ENCODE results near the gene HDGFL1. TPM values are rescaled to one million over a fixed set of nuclear protein-coding genes. Genes with fewer than 3 reads are reported as not detected.

The HDGFL1 gene
- total RNA-seq, 2 donors from 2014 or later: not detected

DNA sequence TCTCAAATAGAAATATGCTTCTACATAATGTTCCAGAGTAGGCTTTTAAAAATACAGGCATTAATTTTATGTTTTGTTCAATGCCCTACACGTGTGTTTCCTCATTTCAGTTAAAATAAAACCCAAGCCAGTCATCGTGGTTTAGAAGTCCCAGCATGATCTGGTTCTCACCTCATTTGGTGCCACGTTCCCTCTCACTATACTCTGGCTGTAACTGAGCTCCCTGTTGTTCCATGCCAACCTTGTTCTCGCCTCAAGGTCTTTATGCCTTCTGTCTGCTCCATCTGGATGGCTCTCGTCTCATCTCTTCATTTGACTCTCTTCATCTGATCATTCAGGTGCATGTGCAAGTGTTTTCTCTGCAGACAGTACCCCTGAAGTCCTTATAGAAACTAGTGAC, 32.6 kb downstream of the HDGFL1 start:
- peaks cover 3 to 5% of the 10 kb centered on the region in 2 donors for H3K9me3 Mint-ChIP-seq
- no peak for ATAC-seq (replicated peaks in 1 of 2)
- H3K4me1 Mint-ChIP-seq (ENCODE audit: low read depth): no peaks in the 10 kb centered on the region
- H3K36me3 Mint-ChIP-seq (ENCODE audit: insufficient read depth in 2 of 2): no peaks in the 10 kb centered on the region
- H3K27ac Mint-ChIP-seq: no peak overlapping the region
- H3K4me3 Mint-ChIP-seq: no peak overlapping the region
- DNase-seq: no peak
- no peaks in the 10 kb centered on the region for H3K27me3 Mint-ChIP-seq (ENCODE audit: low read depth)

DNA sequence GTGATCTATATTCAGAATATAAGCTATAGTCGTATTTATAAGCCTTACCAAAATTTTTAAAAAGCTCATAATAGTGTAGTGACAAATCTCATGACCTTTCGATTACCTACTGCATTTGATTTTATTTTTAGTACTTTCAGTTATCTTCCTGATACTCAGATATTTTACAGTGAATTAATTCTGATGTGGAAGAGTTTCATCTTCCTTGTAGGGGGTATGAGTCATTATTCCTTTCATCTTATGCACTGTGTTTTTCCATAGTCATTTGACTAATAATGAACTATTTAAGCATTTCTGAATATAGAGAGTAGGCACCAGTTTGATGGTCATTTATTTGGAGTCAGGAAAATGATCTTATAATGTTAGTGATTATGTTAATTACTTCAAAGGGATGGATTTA, 36.4 kb downstream of the HDGFL1 start:
- Mint-ChIP-seq H3K4me1 (ENCODE audit: low read depth) (no peaks in the 10 kb centered on the region), H3K4me3 (no peak overlapping the region), H3K9me3 (peaks cover 2 to 3% of the 10 kb centered on the region in 2 donors), H3K36me3 (ENCODE audit: insufficient read depth in 2 of 2) (no peaks in the 10 kb centered on the region), H3K27ac (no peak overlapping the region), H3K27me3 (ENCODE audit: low read depth) (no peaks in the 10 kb centered on the region)
- DNase-seq (no peak), ATAC-seq (replicated peaks in 1 of 2) (no peak)

DNA sequence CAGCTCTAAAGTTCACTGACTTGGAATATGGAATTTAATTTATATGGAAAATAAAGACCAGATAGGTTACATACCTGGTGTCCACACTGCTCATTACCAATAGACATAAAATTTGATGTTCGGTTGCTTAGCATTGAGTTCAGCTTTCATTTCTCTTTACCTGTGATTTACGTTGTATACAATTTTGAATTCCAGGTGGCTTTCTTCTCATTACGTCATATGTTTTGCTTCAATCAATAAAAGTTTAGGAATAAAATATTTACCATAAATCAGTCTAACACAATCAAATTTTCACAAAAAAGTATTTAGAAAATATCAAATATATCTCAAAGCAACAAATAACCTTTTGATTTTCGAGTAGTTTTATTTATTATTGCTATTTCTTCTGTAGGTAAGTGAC, 40.8 kb downstream of the HDGFL1 start:
- DNase-seq (no peak), ATAC-seq (replicated peaks in 1 of 2) (no peak)
- Mint-ChIP-seq H3K4me1 (ENCODE audit: low read depth) (no peaks in the 10 kb centered on the region), H3K4me3 (no peak overlapping the region), H3K36me3 (ENCODE audit: insufficient read depth in 2 of 2) (no peaks in the 10 kb centered on the region), H3K27ac (no peak overlapping the region), H3K27me3 (ENCODE audit: low read depth) (no peaks in the 10 kb centered on the region), H3K9me3 (no peaks in the 10 kb centered on the region)

DNA sequence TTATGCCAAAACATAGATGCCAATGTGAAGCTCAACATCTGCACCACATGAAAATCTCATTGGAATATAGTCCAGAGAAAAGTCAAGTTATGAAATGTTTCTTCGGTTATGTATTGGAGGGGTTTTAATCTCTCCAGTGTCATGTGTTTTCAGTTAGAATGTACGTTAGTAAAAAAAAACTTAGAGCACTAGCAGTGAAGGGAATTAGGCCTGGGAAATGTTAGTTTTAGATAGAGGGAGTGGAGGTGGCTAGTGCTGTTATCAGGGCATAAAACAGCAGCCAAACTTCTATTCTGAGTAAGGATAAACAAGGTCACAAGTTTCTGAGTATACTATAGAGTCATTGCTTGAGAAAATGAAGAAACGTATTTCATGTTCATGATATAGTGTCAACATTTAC, 42.9 kb downstream of the HDGFL1 start:
- no peaks in the 10 kb centered on the region for H3K9me3 Mint-ChIP-seq
- H3K36me3 Mint-ChIP-seq (ENCODE audit: insufficient read depth in 2 of 2): no peaks in the 10 kb centered on the region
- DNase-seq (no peak), ATAC-seq (replicated peaks in 1 of 2) (no peak)
- H3K4me1 Mint-ChIP-seq (ENCODE audit: low read depth): no peaks in the 10 kb centered on the region
- no peaks in the 10 kb centered on the region for H3K27me3 Mint-ChIP-seq (ENCODE audit: low read depth)
- no peak overlapping the region for H3K27ac Mint-ChIP-seq
- H3K4me3 Mint-ChIP-seq: no peak overlapping the region

DNA sequence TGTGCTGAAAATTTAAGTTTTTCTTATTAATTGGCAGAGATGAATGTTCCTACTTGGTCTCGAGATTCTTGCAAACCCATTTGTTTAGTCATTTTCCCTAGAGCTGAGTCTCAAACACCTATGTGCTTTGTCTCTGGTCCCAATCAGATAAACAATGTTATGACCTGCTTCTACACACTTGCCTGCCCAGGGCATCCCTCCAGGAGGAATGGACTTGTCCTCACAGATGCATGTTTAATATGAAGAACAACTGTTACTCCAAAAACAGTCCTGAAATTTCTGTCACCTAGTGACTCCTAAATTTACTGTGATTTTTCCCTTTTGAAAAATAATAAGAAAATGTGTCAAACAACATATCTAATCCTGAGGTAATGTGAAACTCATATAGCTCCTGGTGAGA, 43.7 kb downstream of the HDGFL1 start:
- H3K9me3 Mint-ChIP-seq: no peaks in the 10 kb centered on the region
- ATAC-seq (replicated peaks in 1 of 2): no peak
- H3K27ac Mint-ChIP-seq: no peak overlapping the region

DNA sequence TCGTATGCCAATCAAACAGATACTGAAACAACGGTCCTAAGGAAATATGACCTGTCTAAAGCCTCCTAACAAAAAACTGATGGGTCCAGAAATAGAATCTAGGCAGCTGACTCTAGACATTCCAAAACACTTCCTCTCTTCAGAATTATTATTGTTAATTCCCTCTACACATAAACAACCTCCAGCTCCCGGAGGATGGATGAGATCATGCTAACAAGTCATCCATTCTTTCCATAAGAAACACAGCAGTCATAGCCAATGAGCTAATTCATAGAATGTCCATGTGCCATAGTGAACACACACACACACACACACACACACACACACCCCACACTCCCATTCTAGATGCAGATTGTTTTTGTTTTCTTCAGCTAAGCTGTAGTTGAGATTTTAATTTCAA, 44.3 kb downstream of the HDGFL1 start:
- ATAC-seq (replicated peaks in 1 of 2): no peak
- Mint-ChIP-seq H3K27ac (no peak overlapping the region), H3K9me3 (peaks cover 0 to under 1% of the 10 kb centered on the region in 2 donors), H3K27me3 (ENCODE audit: low read depth) (no peaks in the 10 kb centered on the region), H3K36me3 (ENCODE audit: insufficient read depth in 2 of 2) (no peaks in the 10 kb centered on the region), H3K4me3 (no peak overlapping the region), H3K4me1 (ENCODE audit: low read depth) (no peaks in the 10 kb centered on the region)
- DNase-seq: no peak

More for the DNA sequence above, 43.7 kb downstream of the HDGFL1 start:
- Mint-ChIP-seq H3K4me3 (no peak overlapping the region), H3K36me3 (ENCODE audit: insufficient read depth in 2 of 2) (no peaks in the 10 kb centered on the region), H3K4me1 (ENCODE audit: low read depth) (no peaks in the 10 kb centered on the region), H3K27me3 (ENCODE audit: low read depth) (no peaks in the 10 kb centered on the region)
- no peak for DNase-seq

DNA sequence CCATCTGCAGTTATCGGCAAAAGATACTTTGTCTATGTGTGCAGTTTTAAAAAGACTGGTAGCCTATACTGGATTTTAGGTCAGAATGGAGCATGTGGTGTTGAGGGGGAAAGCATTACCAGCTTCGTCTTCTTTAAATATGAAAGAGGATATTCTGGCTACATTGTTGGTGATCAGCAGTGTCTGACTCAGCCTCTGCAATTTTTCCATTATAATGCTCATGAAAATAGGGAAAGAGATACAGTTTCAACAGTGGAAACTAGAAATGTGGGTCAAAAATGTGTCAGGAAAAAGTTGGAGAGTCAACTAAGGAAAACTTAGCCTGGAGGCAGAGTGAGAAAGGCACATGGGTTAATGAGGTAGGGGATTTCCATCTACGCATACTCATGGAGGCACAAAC, 45.2 kb downstream of the HDGFL1 start:
- ATAC-seq (replicated peaks in 1 of 2) (no peak), DNase-seq (no peak)
- Mint-ChIP-seq H3K4me3 (no peak overlapping the region), H3K4me1 (ENCODE audit: low read depth) (no peaks in the 10 kb centered on the region), H3K36me3 (ENCODE audit: insufficient read depth in 2 of 2) (no peaks in the 10 kb centered on the region), H3K9me3 (peaks cover 0 to 1% of the 10 kb centered on the region in 2 donors), H3K27ac (no peak overlapping the region), H3K27me3 (ENCODE audit: low read depth) (no peaks in the 10 kb centered on the region)

DNA sequence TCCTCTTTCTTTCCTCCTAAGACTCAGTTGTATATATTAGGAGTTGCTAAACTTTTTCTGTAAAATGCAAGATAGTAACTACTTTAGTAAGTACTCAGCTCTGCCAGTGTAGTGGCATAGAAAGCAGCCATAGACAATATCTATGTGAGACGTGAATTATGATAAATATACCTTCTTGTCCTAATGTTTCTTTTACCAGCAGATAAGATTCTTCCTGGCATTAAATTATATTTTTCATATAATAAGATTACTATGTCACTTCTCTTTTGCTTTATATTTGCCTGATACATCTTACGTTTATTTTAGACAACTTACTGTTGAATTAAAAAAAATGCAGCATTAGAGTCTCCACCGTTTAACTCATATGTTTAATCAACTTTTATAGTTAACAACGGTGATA, 51.7 kb downstream of the HDGFL1 start:
- ATAC-seq (replicated peaks in 1 of 2): no peak
- H3K27me3 Mint-ChIP-seq (ENCODE audit: low read depth): no peaks in the 10 kb centered on the region
- H3K36me3 Mint-ChIP-seq (ENCODE audit: insufficient read depth in 2 of 2): no peaks in the 10 kb centered on the region
- H3K27ac Mint-ChIP-seq: no peak overlapping the region
- DNase-seq: no peak
- no peak overlapping the region for H3K4me3 Mint-ChIP-seq
- no peaks in the 10 kb centered on the region for H3K4me1 Mint-ChIP-seq (ENCODE audit: low read depth)
- H3K9me3 Mint-ChIP-seq: peaks cover 0 to 1% of the 10 kb centered on the region in 2 donors

Data from activated T-cell treated with anti-CD3 and anti-CD28 coated beads, Interleukin-2, amount 50 U/mL, for 72 hours (primary cell).